K562 (cell line): ENCODE results near the gene SLC25A53. TPM values are rescaled to one million over a fixed set of nuclear protein-coding genes. Genes with fewer than 3 reads are reported as not detected.

Experiments
- ATAC-seq: fragments of 200-7000 bp; cut with Tn5 transposase; 3 replicates; pipeline ENCODE4 v1.9.1; 2020; ENCODE audit warnings: moderate library complexity
- BruUV-seq: library from RNA; stranded (reverse); fragments of 400-500 nt; replicated peaks from 2 replicates; lab custom pipeline; 2021; lab: Mats Ljungman, UMichigan
- CTCF ChIA-PET: fragments of 300-600 bp; formaldehyde crosslinking; extraction: SDS; loops from one replicate; lab custom pipeline; 2021; ENCODE audit warnings: low intra/inter-chr PET ratio; lab: Yijun Ruan, JAX
- POLR2A ChIA-PET: fragments of 300-600, 350-650 bp; sonication (Branson Sonifier 250); formaldehyde crosslinking; extraction: SDS; loops from one replicate; lab custom pipeline; 2021; ENCODE audit warnings: antibody characterized with exemption, inconsistent platforms; lab: Yijun Ruan, JAX
- DNase-seq, 4 experiments: peaks; one replicate each; pipeline versions ENCODE4 v3.0.0 to v3.0.0-alpha.2; 2011 to 2018; ENCODE audit warnings: low spot score in 3 of 4, mixed read lengths in 3 of 4; ENCODE audit errors: extremely low read depth in 1 of 4
- FAIRE-seq: peaks from 2 replicates; lab custom pipeline; 2011; peaks lifted over from hg19 to GRCh38; lab: Jason Lieb, UNC
- H2AFZ ChIP-seq: 2 replicates; pipeline ENCODE4 v1.6.0; 2011; ENCODE audit warnings: low read depth, low read length, control low read depth, inconsistent platforms
- H3K27ac ChIP-seq: fragments of 200-600 bp; 3 replicates; pipeline ENCODE4 v1.8.0; 2011; ENCODE audit warnings: low read depth, mild to moderate bottlenecking, control low read depth, inconsistent platforms, low read length, moderate library complexity, mixed read lengths; ENCODE audit errors: extremely low read depth
- H3K27me3 ChIP-seq, 2 experiments: fragments of 300-600 bp in 1 of 2; 2 replicates in 1 of 2; 3 replicates in 1 of 2; pipeline versions ENCODE4 v1.6.0 to v1.8.0; 2011; ENCODE audit warnings: inconsistent platforms in 2 of 2, low read length in 2 of 2, mild to moderate bottlenecking in 1 of 2, mixed read lengths in 1 of 2, moderate library complexity in 1 of 2; ENCODE audit not compliant: control insufficient read depth in 2 of 2, insufficient read depth in 2 of 2
- H3K36me3 ChIP-seq: fragments of 300-600 bp; 3 replicates; pipeline ENCODE4 v1.8.0; 2011; ENCODE audit warnings: mild to moderate bottlenecking, low read length, inconsistent platforms; ENCODE audit not compliant: control insufficient read depth, insufficient read depth
- H3K4me1 ChIP-seq, 2 experiments: fragments of 200-600 bp in 1 of 2; replicated peaks in 1 of 2; 2 replicates in 1 of 2; 3 replicates in 1 of 2; pipeline versions ENCODE4 v1.5.1 to v1.8.0; 2011; ENCODE audit warnings: inconsistent platforms in 2 of 2, low read length in 2 of 2, mild to moderate bottlenecking in 1 of 2, mixed read lengths in 1 of 2, moderate library complexity in 1 of 2; ENCODE audit not compliant: control insufficient read depth in 2 of 2, insufficient read depth in 2 of 2
- H3K4me2 ChIP-seq: 2 replicates; pipeline ENCODE4 v1.6.1; 2011; ENCODE audit warnings: low read length, control low read depth, inconsistent platforms, mixed read lengths; ENCODE audit not compliant: insufficient read depth
- H3K4me3 ChIP-seq: fragments of 200-600 bp; sonication (generic), shearing (Covaris generic); 2 replicates; pipeline ENCODE4 v1.5.1; 2016; ENCODE audit warnings: control low read depth, inconsistent platforms
- H3K79me2 ChIP-seq: fragments of 200-600 bp; 3 replicates; pipeline ENCODE4 v1.8.0; 2011; ENCODE audit warnings: low read length, inconsistent platforms; ENCODE audit not compliant: control insufficient read depth, insufficient read depth
- H3K9ac ChIP-seq, 2 experiments: 2 replicates each; pipeline versions ENCODE4 v1.6.0 to v1.6.1; 2011; ENCODE audit warnings: low read depth in 2 of 2, low read length in 2 of 2, control low read depth in 1 of 2, inconsistent platforms in 1 of 2, mild to moderate bottlenecking in 1 of 2, mixed read lengths in 1 of 2; ENCODE audit not compliant: insufficient read depth in 1 of 2
- H3K9me1 ChIP-seq: one replicate; pipeline ENCODE4 v1.6.0; 2011; ENCODE audit warnings: inconsistent platforms, mild to moderate bottlenecking, low read length, moderate library complexity; ENCODE audit not compliant: control insufficient read depth, insufficient read depth
- H3K9me3 ChIP-seq: replicated peaks from 2 replicates; pipeline ENCODE4 v1.5.1; 2011; ENCODE audit warnings: low read depth, low read length, inconsistent platforms; ENCODE audit not compliant: control insufficient read depth, insufficient read depth
- H4K20me1 ChIP-seq: replicated peaks from 2 replicates; pipeline ENCODE4 v1.6.1; 2011; ENCODE audit warnings: low read length, inconsistent platforms, mixed read lengths; ENCODE audit not compliant: control insufficient read depth, insufficient read depth
- ADNP ChIP-seq: fragments of 200-800 bp; sonication (Bioruptor generic); IDR thresholded peaks from 2 replicates; pipeline ENCODE4 v1.6.1; 2016; ENCODE audit warnings: missing genetic modification characterization, missing compliant biosample characterization
- BCOR ChIP-seq: fragments of 450-650 bp; IDR thresholded peaks from 2 replicates; pipeline ENCODE4 v1.6.1; 2016
- CBFA2T2 ChIP-seq: fragments of 450-650 bp; conservative IDR thresholded peaks from 2 replicates; pipeline ENCODE4 v1.6.1; 2017; ENCODE audit warnings: mild to moderate bottlenecking
- CC2D1A ChIP-seq: fragments of 450-650 bp; IDR thresholded peaks from 2 replicates; pipeline ENCODE4 v1.6.1; 2017; ENCODE audit warnings: mild to moderate bottlenecking
- ESRRA ChIP-seq: fragments of 450-650 bp; IDR thresholded peaks from 2 replicates; pipeline ENCODE4 v1.6.1; 2014; ENCODE audit warnings: low read depth, mild to moderate bottlenecking, moderate library complexity, borderline replicate concordance
- HDAC2 ChIP-seq: fragments of 450-650 bp; IDR thresholded peaks from 2 replicates; pipeline ENCODE4 v1.6.1; 2016; ENCODE audit warnings: mild to moderate bottlenecking
- NCOR1 ChIP-seq: fragments of 450-650 bp; IDR thresholded peaks from 2 replicates; pipeline ENCODE4 v1.6.1; 2016; ENCODE audit warnings: mild to moderate bottlenecking, moderate library complexity
- POLR2AphosphoS5 ChIP-seq: IDR thresholded peaks from 2 replicates; pipeline ENCODE4 v1.6.1; 2011; ENCODE audit warnings: mild to moderate bottlenecking, low read depth, low read length, moderate library complexity; ENCODE audit not compliant: control insufficient read depth, insufficient read depth
- RBM22 ChIP-seq: fragments of 200-400 bp; formaldehyde crosslinking; IDR thresholded peaks from 2 replicates; pipeline ENCODE4 v1.6.1; 2018; ENCODE audit warnings: low read length, low read depth; ENCODE audit not compliant: poor library complexity, severe bottlenecking
- RBM25 ChIP-seq: fragments of 200-400 bp; formaldehyde crosslinking; IDR thresholded peaks from 2 replicates; pipeline ENCODE4 v1.6.1; 2018; ENCODE audit warnings: low read length, low read depth, moderate library complexity; ENCODE audit not compliant: severe bottlenecking
- SOX6 ChIP-seq: fragments of 450-650 bp; IDR thresholded peaks from 2 replicates; pipeline ENCODE4 v1.6.1; 2014; ENCODE audit warnings: mild to moderate bottlenecking
- TAL1 ChIP-seq: fragments of 450-650 bp; IDR thresholded peaks from 2 replicates; pipeline ENCODE4 v1.6.1; 2016; ENCODE audit warnings: mild to moderate bottlenecking
- TCF3 ChIP-seq: sonication (generic); formaldehyde crosslinking; IDR thresholded peaks from 2 replicates; pipeline ENCODE4 v1.4.0; 2020; ENCODE audit warnings: mild to moderate bottlenecking, missing genetic modification reagents
- TRIM24 ChIP-seq, 2 experiments: fragments of 450-650 bp; IDR thresholded peaks; 2 replicates each; pipeline ENCODE4 v1.6.1; 2016
- ZNF24 ChIP-seq: fragments of 450-650 bp; IDR thresholded peaks from 2 replicates; pipeline ENCODE4 v1.6.1; 2016
- ZNF3 ChIP-seq: fragments of 250-450 bp; sonication (Bioruptor Pico); IDR thresholded peaks from 2 replicates; pipeline ENCODE4 v1.5.0; 2021; ENCODE audit warnings: mild to moderate bottlenecking, moderate library complexity
- ZNF431 ChIP-seq: sonication (generic); formaldehyde crosslinking; IDR thresholded peaks from 2 replicates; pipeline ENCODE4 v1.8.0; 2022; ENCODE audit warnings: mild to moderate bottlenecking, missing genetic modification reagents
- WGBS: fragments of 100-300 bp; shearing (Covaris generic); methylation state at CpG from one replicate; pipeline ENCODE4 v1.1.6; 2016; ENCODE audit warnings: low coverage, mixed read lengths; ENCODE audit not compliant: insufficient coverage; ENCODE audit errors: missing lambda C conversion rate; 5-methylcytosine and 5-hydroxymethylcytosine counted together
- in situ Hi-C: fragments of 300-500 bp; cut with MboI; formaldehyde crosslinking; loops from 4 replicates; pipeline ENCODE4 v1.15.0; 2018; ENCODE audit warnings: inconsistent platforms, mixed read lengths
- intact Hi-C: fragments of 100-400 bp; cut with micrococcal nuclease; formaldehyde crosslinking; loops from 2 replicates; pipeline ENCODE4 v1.14.2; 2022
- polyA plus RNA-seq, 8 experiments: library from polyadenylated mRNA; depleted of rRNA in 4 of 8; stranded (reverse) in 5 of 8; unstranded in 3 of 8; fragments of >200 nt; fragmentation: Nextera tagmentation in 2 of 8; fragmentation: Illumina TruSeq in 1 of 8; extraction: Ambion mirVana in 2 of 8; extraction: Trizol in 1 of 8; gene quantifications; 2 replicates each; pipeline versions ENCODE4 v1.2.1 to v1.2.3, GENCODE V29; 2011 to 2014; ENCODE audit warnings: inconsistent platforms in 1 of 8, missing spikeins in 1 of 8
- total RNA-seq, 7 experiments: library from RNA; depleted of rRNA in 6 of 7; stranded (reverse); fragments of >200 nt in 6 of 7; fragmentation: Illumina TruSeq in 2 of 7; extraction: Trizol in 2 of 7; gene quantifications; 2 replicates each; pipeline versions ENCODE4 v1.2.1 to v1.2.3, GENCODE V29; 2011 to 2021; ENCODE audit warnings: low replicate concordance in 1 of 7
- TF ChIP-seq, protein P1 (sequence below), 2 experiments: fragments of 450-650 bp; formaldehyde crosslinking in 1 of 2; IDR thresholded peaks; 2 replicates each; pipeline versions ENCODE4 v1.4.0 to v1.6.1; 2014 to 2020; ENCODE audit warnings: mild to moderate bottlenecking in 2 of 2, borderline replicate concordance in 1 of 2, low read depth in 1 of 2

SLC25A53 gene
- total and polyA plus RNA-seq, 9 of the 15 experiments (the other 6 are each of a cell fraction or from before 2014, with no cell fraction given) = 2.4 to 8.6 (median 5.6) TPM

DNA sequence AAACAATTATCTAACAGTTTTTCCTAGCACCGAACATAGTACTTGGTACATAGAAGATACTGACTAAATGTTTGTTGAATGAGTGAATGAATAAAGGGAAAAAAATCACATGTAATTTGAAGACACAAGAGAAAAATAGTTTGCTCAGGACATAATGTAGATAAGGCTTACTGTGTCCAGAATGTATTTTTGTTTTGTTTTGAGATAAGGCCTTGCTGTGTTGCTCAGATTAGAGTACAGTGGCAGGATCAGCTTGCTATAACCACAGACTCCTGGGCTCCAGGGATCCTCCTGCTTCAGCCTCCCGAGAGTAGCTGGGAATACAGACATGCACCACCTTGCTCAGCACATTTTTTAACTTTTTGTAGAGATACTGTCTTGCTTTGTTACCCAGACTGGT, 16.0 kb upstream of the SLC25A53 start:
- peak in 2 of 4 experiments; percentile 34 to 53 for DNase-seq
- in situ Hi-C loops = no loop called here
- TF ChIP-seq ZNF431 (CRISPR knock-in tag) = no peak
- peak; percentile 49; the same call in 1 of the 2 replicates for TF ChIP-seq HDAC2
- TF ChIP-seq RBM25 = peak; percentile 37
- TF ChIP-seq ZNF24 = peak; percentile 76
- 0 out of 2 replicates have a peak, but pooled peaks have one; percentile 44 for TF ChIP-seq POLR2AphosphoS5
- TF ChIP-seq, protein P1, sequence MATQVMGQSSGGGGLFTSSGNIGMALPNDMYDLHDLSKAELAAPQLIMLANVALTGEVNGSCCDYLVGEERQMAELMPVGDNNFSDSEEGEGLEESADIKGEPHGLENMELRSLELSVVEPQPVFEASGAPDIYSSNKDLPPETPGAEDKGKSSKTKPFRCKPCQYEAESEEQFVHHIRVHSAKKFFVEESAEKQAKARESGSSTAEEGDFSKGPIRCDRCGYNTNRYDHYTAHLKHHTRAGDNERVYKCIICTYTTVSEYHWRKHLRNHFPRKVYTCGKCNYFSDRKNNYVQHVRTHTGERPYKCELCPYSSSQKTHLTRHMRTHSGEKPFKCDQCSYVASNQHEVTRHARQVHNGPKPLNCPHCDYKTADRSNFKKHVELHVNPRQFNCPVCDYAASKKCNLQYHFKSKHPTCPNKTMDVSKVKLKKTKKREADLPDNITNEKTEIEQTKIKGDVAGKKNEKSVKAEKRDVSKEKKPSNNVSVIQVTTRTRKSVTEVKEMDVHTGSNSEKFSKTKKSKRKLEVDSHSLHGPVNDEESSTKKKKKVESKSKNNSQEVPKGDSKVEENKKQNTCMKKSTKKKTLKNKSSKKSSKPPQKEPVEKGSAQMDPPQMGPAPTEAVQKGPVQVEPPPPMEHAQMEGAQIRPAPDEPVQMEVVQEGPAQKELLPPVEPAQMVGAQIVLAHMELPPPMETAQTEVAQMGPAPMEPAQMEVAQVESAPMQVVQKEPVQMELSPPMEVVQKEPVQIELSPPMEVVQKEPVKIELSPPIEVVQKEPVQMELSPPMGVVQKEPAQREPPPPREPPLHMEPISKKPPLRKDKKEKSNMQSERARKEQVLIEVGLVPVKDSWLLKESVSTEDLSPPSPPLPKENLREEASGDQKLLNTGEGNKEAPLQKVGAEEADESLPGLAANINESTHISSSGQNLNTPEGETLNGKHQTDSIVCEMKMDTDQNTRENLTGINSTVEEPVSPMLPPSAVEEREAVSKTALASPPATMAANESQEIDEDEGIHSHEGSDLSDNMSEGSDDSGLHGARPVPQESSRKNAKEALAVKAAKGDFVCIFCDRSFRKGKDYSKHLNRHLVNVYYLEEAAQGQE (IDR thresholded peaks at IDR 0.05; ENCODE audit: borderline replicate concordance) = 0 out of 2 replicates have a peak, but pooled peaks have one; percentile 3
- TF ChIP-seq, protein P1 (CRISPR knock-in tag; IDR thresholded peaks at IDR 0.05; ENCODE audit: low read depth) = no peak
- 0 out of 2 replicates have a peak, but pooled peaks have one; percentile 34 for TF ChIP-seq CC2D1A
- peak in 1 of 2 experiments; percentile 31; a peak in 1 of 4 replicates for TF ChIP-seq TRIM24 (IDR thresholded peaks at IDR 0.05)
- peak; percentile 68 for TF ChIP-seq CBFA2T2
- TF ChIP-seq BCOR = 0 out of 2 replicates have a peak, but pooled peaks have one; percentile 14
- peak; percentile 91 for TF ChIP-seq SOX6
- TF ChIP-seq NCOR1 = peak; percentile 56
- peak; percentile 12; the same call in 1 of the 2 replicates for TF ChIP-seq ESRRA
- no peak for TF ChIP-seq ZNF3 (CRISPR knock-in tag)
- peak; percentile 81 for TF ChIP-seq TAL1
- no peak for TF ChIP-seq RBM22
- 0 out of 2 replicates have a peak, but pooled peaks have one; percentile 26 for TF ChIP-seq ADNP (tag)
- peak; percentile 81 for TF ChIP-seq TCF3 (CRISPR knock-in tag)

More for the DNA sequence above, 16.0 kb upstream of the SLC25A53 start:
- Histone ChIP-seq H3K9me3 (no peaks in the 10 kb centered on the region), H3K9ac (no peak overlapping the region), H4K20me1 (0 out of 2 replicates have a peak, but pooled peaks cover 4% of the 10 kb centered on the region), H3K27ac (no peak overlapping the region), H3K79me2 (peaks cover 70% of the 10 kb centered on the region), H3K4me2 (no peak overlapping the region), H3K9me1 (no peaks in the 10 kb centered on the region), H3K4me3 (no peak overlapping the region), H3K4me1 (peaks cover 0 to 4% of the 10 kb centered on the region in 2 experiments; a peak in 3 of 5 replicates), H2AFZ (no peak overlapping the region), H3K27me3 (no peaks in the 10 kb centered on the region), H3K36me3 (peaks cover 44% of the 10 kb centered on the region; the same call in 2 of the 3 replicates)
- peak; percentile 76 for ATAC-seq
- WGBS = 23% methylated on average over 2 of the region's 2 CpGs
- BruUV-seq = no TSS peak
- CTCF ChIA-PET = no interaction called here
- FAIRE-seq = peak; percentile 88
- intact Hi-C loops = no loop called here
- POLR2A ChIA-PET = no interaction called here
